Adrenal gland (tissue), 12 donors: ENCODE data around the gene SEC14L3. TPM values are rescaled to one million over a fixed set of nuclear protein-coding genes. Genes with fewer than 3 reads are reported as not detected.

Source experiments
- DNase-seq, 7 donors: peaks; one replicate each; pipeline ENCODE4 v3.0.0-alpha.2; 2019 to 2020
- H3K27ac ChIP-seq, 5 donors: fragments of 200-600 bp; sonication (generic) in 4 of 5; 1 replicate in 3 of 5; 2 replicates in 2 of 5; pipeline versions ENCODE4 v1.5.1 to v1.8.0; 2016 to 2020; ENCODE audit warnings: mild to moderate bottlenecking in 1 of 5
- H3K27me3 ChIP-seq: fragments of 200-600 bp; 2 replicates; pipeline ENCODE4 v1.8.0; 2021
- H3K36me3 ChIP-seq, 2 donors: fragments of 200-600 bp; replicated peaks in 1 of 2; 1 replicate in 1 of 2; 2 replicates in 1 of 2; pipeline versions ENCODE4 v1.5.1 to v1.8.0; 2018 to 2022
- H3K4me1 ChIP-seq, 2 donors: fragments of 200-600 bp; replicated peaks in 1 of 2; 1 replicate in 1 of 2; 2 replicates in 1 of 2; pipeline versions ENCODE4 v1.5.1 to v1.8.0; 2018 to 2021
- H3K4me3 ChIP-seq, 4 donors: fragments of 200-600 bp; sonication (generic) in 3 of 4; one replicate each; pipeline ENCODE4 v1.5.1; 2016 to 2018
- H3K9me3 ChIP-seq, 3 donors: fragments of 200-600 bp; sonication (generic) in 1 of 3; replicated peaks in 1 of 3; 1 replicate in 2 of 3; 2 replicates in 1 of 3; pipeline versions ENCODE4 v1.5.1 to v1.8.0; 2016 to 2021
- CTCF ChIP-seq, 6 experiments: fragments of 450-650 bp in 4 of 6; fragments of 200-600 bp in 2 of 6; sonication (generic) in 1 of 6; IDR thresholded peaks; 1 replicate in 5 of 6; 2 replicates in 1 of 6; pipeline versions ENCODE4 v1.5.1 to v1.8.0; 2016 to 2021; ENCODE audit warnings: antibody characterized with exemption in 6 of 6, mild to moderate bottlenecking in 2 of 6, moderate library complexity in 1 of 6
- POLR2A ChIP-seq, 2 donors: fragments of 450-650 bp; IDR thresholded peaks; one replicate each; pipeline ENCODE4 v1.6.1; 2017; ENCODE audit warnings: antibody characterized with exemption in 2 of 2, mild to moderate bottlenecking in 2 of 2, moderate library complexity in 1 of 2
- WGBS, 4 donors: extraction: QIAGEN DNeasy Blood & Tissue Kit in 2 of 4; methylation state at CpG; one replicate each; pipeline versions ENCODE4 v1.1.5 to v1.1.7; 2013 to 2017; 5-methylcytosine and 5-hydroxymethylcytosine counted together
- intact Hi-C, 2 donors: fragments of 100-400 bp; cut with DNase I; formaldehyde crosslinking; loops; one replicate each; pipeline versions ENCODE4 v1.14.1 to v1.15.0; 2022 to 2023
- polyA plus RNA-seq, 3 donors: library from polyadenylated mRNA; stranded (reverse); fragments of 200-250 nt in 2 of 3; fragments of 350-450 nt in 1 of 3; fragmentation: Illumina TruSeq in 1 of 3; extraction: RNeasy Lipid Tissue Mini Kit (QIAGEN cat#74804) in 1 of 3; gene quantifications; one replicate each; pipeline ENCODE4 v1.2.3, GENCODE V29; 2013 to 2014
- total RNA-seq, 9 donors: library from RNA; depleted of rRNA in 4 of 9; stranded (reverse); fragments of >200 nt in 4 of 9; fragments of 120-200 nt in 1 of 9; fragmentation: NEBNext Ultra II Directional in 1 of 9; extraction: Animal tissue kit (Norgen Biotek cat#: 25700) in 1 of 9; gene quantifications; one replicate each; pipeline versions ENCODE4 v1.1.0 to v1.2.4, GENCODE V29; 2013 to 2023
- donor health status: healthy with polysubstance abuse.
- donor health status: Bipolar disorder and iron deficiency.
- donor health status: DM: yes; HTN: yes; CAD: no.
- donor health status: DM: no; HTN: no; CAD: no.
- donor health status: DM: no; HTN: no; CAD: no.
- donor health status: DM: yes; HTN: yes; CAD: no.

Gene SEC14L3
- total and polyA plus RNA-seq, 12 donors, result 0.27 TPM; not detected in 11

GRCh38 chr22:30502911-30503310, 31.1 kb upstream of the SEC14L3 start:
- H3K4me3 ChIP-seq, result no peak overlapping the region
- DNase-seq, result no peak
- no peaks in the 10 kb centered on the region for H3K9me3 ChIP-seq
- H3K27ac ChIP-seq, result no peak overlapping the region
- peaks cover 5% of the 10 kb centered on the region for H3K27me3 ChIP-seq
- WGBS, 4 donors, result 73 to 90% (median 79%) methylated on average over 3 of the region's 3 CpGs
- H3K36me3 ChIP-seq, result no peaks in the 10 kb centered on the region
- no peaks in the 10 kb centered on the region for H3K4me1 ChIP-seq
- intact Hi-C loops, result no loop called here
- no peak for TF ChIP-seq CTCF (IDR thresholded peaks at IDR 0.05)
- no peak for TF ChIP-seq POLR2A (IDR thresholded peaks at IDR 0.05)

GRCh38 chr22:30502153-30502552, 30.3 kb upstream of the SEC14L3 start:
- no peak for DNase-seq
- no peak overlapping the region for H3K27ac ChIP-seq
- no peaks in the 10 kb centered on the region for H3K36me3 ChIP-seq
- intact Hi-C loops, result no loop called here
- H3K9me3 ChIP-seq, result no peaks in the 10 kb centered on the region
- 67 to 91% (median 80%) methylated on average over 4 of the region's 4 CpGs for WGBS, 4 donors
- peaks cover 5% of the 10 kb centered on the region for H3K27me3 ChIP-seq
- TF ChIP-seq CTCF (IDR thresholded peaks at IDR 0.05) (no peak), POLR2A (IDR thresholded peaks at IDR 0.05) (no peak)
- H3K4me1 ChIP-seq, result no peaks in the 10 kb centered on the region
- H3K4me3 ChIP-seq, result no peak overlapping the region

DNA sequence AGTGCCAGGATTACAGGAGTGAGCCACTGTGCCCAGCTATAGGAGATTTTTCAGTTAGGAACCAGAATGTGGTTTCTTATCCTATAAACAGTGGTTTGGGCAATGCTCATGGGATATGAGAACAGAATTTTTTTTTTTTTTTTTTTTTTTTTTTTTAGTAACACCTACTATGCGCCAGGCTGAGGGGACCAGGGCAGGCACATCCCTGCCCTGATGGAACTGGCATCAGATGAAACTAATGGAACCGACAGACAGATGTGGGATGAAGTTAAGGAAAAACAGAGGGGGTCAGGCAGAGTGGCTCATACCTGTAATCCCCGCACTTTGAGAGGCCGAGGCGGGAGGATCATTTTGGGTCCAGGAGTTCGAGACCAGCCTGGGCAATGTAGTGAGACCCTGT, 28.8 kb upstream of the SEC14L3 start:
- no peaks in the 10 kb centered on the region for H3K9me3 ChIP-seq
- intact Hi-C loops, result no loop called here
- 73 to 92% (median 81%) methylated on average over 6 of the region's 6 CpGs for WGBS, 4 donors
- no peaks in the 10 kb centered on the region for H3K36me3 ChIP-seq
- no peak overlapping the region for H3K27ac ChIP-seq
- no peak for TF ChIP-seq POLR2A (IDR thresholded peaks at IDR 0.05)
- TF ChIP-seq CTCF (IDR thresholded peaks at IDR 0.05), result no peak
- DNase-seq, result no peak
- no peak overlapping the region for H3K4me3 ChIP-seq
- H3K27me3 ChIP-seq, result peaks cover 3% of the 10 kb centered on the region
- no peaks in the 10 kb centered on the region for H3K4me1 ChIP-seq

GRCh38 chr22:30497466-30498150, 25.8 kb upstream of the SEC14L3 start:
- no peak for DNase-seq
- Histone ChIP-seq H3K9me3 (no peaks in the 10 kb centered on the region), H3K4me1 (no peaks in the 10 kb centered on the region), H3K27ac (no peak overlapping the region), H3K4me3 (no peak overlapping the region), H3K27me3 (no peaks in the 10 kb centered on the region), H3K36me3 (no peaks in the 10 kb centered on the region)
- 74 to 82% (median 79%) methylated on average over 7 of the region's 7 CpGs for WGBS, 4 donors
- TF ChIP-seq CTCF (IDR thresholded peaks at IDR 0.05) (no peak), POLR2A (IDR thresholded peaks at IDR 0.05) (no peak)
- intact Hi-C loops, result no loop called here
